HG03457 (cell line): Measurements from ENCODE around the gene FBXO21.
"Not testable (repeated sequence)": the region's sequence is repeated elsewhere in the genome, so short reads cannot be mapped to it uniquely, and the experiment has no call there.

Experiments used
- ATAC-seq: cut with Tn5 transposase; IDR thresholded peaks from one replicate; pipeline ENCODE4 v1.9.1; 2021; ENCODE audit warnings: moderate number of reproducible peaks; ENCODE audit not compliant: unreplicated experiment

The FBXO21 gene

GRCh38 chr12:117190210-117190781 lies at the start of gene FBXO21:
TSS of gene FBXO21 (minus strand) at chr12:117190470. CDS start at chr12:117190456, 14 bp downstream.
- ATAC-seq = peak; percentile 82

GRCh38 chr12:117236456-117237001 lies 46.3 kb upstream of the FBXO21 start:
- ATAC-seq = no peak

GRCh38 chr12:117235261-117235660 lies 45.0 kb upstream of the FBXO21 start:
- no peak for ATAC-seq

GRCh38 chr12:117234441-117234840 lies 44.2 kb upstream of the FBXO21 start:
- ATAC-seq = no peak

- ATAC-seq = no peak
Measured at GRCh38 chr12:117231750-117232149, 41.5 kb upstream of the FBXO21 start.

- no peak for ATAC-seq
Measured at GRCh38 chr12:117228239-117228638, 38.0 kb upstream of the FBXO21 start.

GRCh38 chr12:117227000-117227653 lies 36.9 kb upstream of the FBXO21 start:
- ATAC-seq = no peak

- ATAC-seq = no peak
Measured at GRCh38 chr12:117226505-117226904, 36.2 kb upstream of the FBXO21 start.

- ATAC-seq = no peak
Measured at GRCh38 chr12:117225179-117225578, 34.9 kb upstream of the FBXO21 start.

GRCh38 chr12:117220947-117221346 lies 30.7 kb upstream of the FBXO21 start:
- not testable (repeated sequence) for ATAC-seq

GRCh38 chr12:117218149-117218548 lies 27.9 kb upstream of the FBXO21 start:
- no peak for ATAC-seq

- no peak for ATAC-seq
Measured at GRCh38 chr12:117216686-117217085, 26.4 kb upstream of the FBXO21 start.

GRCh38 chr12:117214797-117215196 lies 24.5 kb upstream of the FBXO21 start:
- ATAC-seq = no peak

- ATAC-seq = no peak
Measured at GRCh38 chr12:117213295-117213808, 23.1 kb upstream of the FBXO21 start.

GRCh38 chr12:117212563-117213190 lies 22.4 kb upstream of the FBXO21 start:
- ATAC-seq = no peak

GRCh38 chr12:117210266-117210918 lies 20.1 kb upstream of the FBXO21 start:
- ATAC-seq = no peak

- ATAC-seq = no peak
Measured at GRCh38 chr12:117209626-117210025, 19.4 kb upstream of the FBXO21 start.

- ATAC-seq = no peak
Measured at GRCh38 chr12:117208811-117209455, 18.7 kb upstream of the FBXO21 start.

GRCh38 chr12:117208206-117208605 lies 17.9 kb upstream of the FBXO21 start:
- ATAC-seq = no peak

GRCh38 chr12:117207675-117208074 lies 17.4 kb upstream of the FBXO21 start:
- no peak for ATAC-seq

- no peak for ATAC-seq
Measured at GRCh38 chr12:117202556-117202955, 12.3 kb upstream of the FBXO21 start.
